Measurements from ENCODE around the gene MYO1H.
"Not testable (repeated sequence)": the region's sequence is repeated elsewhere in the genome, so short reads cannot be mapped to it uniquely, and the experiment has no call there.

DNA sequence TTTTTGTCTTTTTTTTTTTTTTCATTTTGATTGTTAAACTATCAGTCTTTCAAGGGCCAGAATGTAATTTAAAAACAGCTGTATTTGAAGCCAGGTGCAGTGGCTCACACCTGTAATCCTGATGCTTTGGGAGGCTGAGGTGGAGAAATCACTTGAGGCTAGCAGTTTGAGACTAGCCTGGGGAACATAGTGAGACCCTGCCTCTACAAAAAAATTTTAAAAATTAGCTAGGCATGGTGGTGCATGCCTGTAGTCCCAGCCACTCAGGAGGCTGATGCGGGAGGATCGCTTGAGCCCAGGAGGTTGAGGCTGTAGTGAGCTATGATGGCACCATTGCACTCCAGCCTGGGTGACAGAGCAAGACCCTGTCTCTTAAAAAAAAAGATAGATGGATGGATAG, 57.1 kb downstream of the MYO1H start:
- TF ChIP-seq, protein P1, sequence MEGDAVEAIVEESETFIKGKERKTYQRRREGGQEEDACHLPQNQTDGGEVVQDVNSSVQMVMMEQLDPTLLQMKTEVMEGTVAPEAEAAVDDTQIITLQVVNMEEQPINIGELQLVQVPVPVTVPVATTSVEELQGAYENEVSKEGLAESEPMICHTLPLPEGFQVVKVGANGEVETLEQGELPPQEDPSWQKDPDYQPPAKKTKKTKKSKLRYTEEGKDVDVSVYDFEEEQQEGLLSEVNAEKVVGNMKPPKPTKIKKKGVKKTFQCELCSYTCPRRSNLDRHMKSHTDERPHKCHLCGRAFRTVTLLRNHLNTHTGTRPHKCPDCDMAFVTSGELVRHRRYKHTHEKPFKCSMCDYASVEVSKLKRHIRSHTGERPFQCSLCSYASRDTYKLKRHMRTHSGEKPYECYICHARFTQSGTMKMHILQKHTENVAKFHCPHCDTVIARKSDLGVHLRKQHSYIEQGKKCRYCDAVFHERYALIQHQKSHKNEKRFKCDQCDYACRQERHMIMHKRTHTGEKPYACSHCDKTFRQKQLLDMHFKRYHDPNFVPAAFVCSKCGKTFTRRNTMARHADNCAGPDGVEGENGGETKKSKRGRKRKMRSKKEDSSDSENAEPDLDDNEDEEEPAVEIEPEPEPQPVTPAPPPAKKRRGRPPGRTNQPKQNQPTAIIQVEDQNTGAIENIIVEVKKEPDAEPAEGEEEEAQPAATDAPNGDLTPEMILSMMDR (conservative IDR thresholded peaks at IDR 0.05; ENCODE audit: low read length): not testable (repeated sequence)
- TF ChIP-seq EZH2phosphoT487 (IDR thresholded peaks at IDR 0.05; ENCODE audit: borderline replicate concordance, low read depth, low read length): not testable (repeated sequence)

Measured in OCI-LY7 (cell line).